HCT116 (cell line): ENCODE measurements around the gene RALGPS1. TPM values are rescaled to one million over a fixed set of nuclear protein-coding genes. Genes with fewer than 3 reads are reported as not detected.

Experiments
- ATAC-seq: fragments of 200-7000 bp; cut with Tn5 transposase; 2 replicates; pipeline ENCODE4 v1.9.1; 2020; ENCODE audit warnings: mild to moderate bottlenecking, moderate library complexity
- BruUV-seq: library from RNA; stranded (reverse); fragments of 400-500 nt; replicated peaks from 2 replicates; lab custom pipeline; 2021; lab: Mats Ljungman, UMichigan
- CTCF ChIA-PET: fragments of 300-600 bp; sonication (Branson Sonifier 250); formaldehyde crosslinking; loops from one replicate; lab custom pipeline; 2021; ENCODE audit warnings: antibody characterized with exemption; lab: Charles Lee
- POLR2A ChIA-PET: fragments of 300-600, 350-600 bp; sonication (Branson Sonifier 250); formaldehyde crosslinking; loops from one replicate; lab custom pipeline; 2021; ENCODE audit warnings: antibody characterized with exemption; lab: Charles Lee
- RAD21 ChIA-PET, 2 experiments: fragments of 300-600 bp; sonication (Branson Sonifier 250); formaldehyde crosslinking; loops; one replicate each; lab custom pipeline; 2023; ENCODE audit warnings: low total read pairs in 2 of 2; ENCODE audit not compliant: uncharacterized antibody in 2 of 2, unreplicated experiment in 2 of 2, low non-redundant PET in 1 of 2; lab: Charles Lee
- DNase-seq: peaks from one replicate; pipeline ENCODE4 v3.0.0-alpha.2; 2010; ENCODE audit warnings: low read depth, low spot score
- H2AFZ ChIP-seq: fragments of 200-600 bp; shearing (Covaris generic), sonication (generic); 2 replicates; pipeline ENCODE4 v1.6.1; 2017; ENCODE audit warnings: low read depth, mixed run types, mixed read lengths, antibody characterized with exemption, low read length; ENCODE audit not compliant: poor library complexity, severe bottlenecking
- H3K27ac ChIP-seq: 2 replicates; pipeline ENCODE4 v1.5.1; 2012; ENCODE audit warnings: low read depth, low read length
- H3K27me3 ChIP-seq: fragments of 200-600 bp; sonication (generic); 2 replicates; pipeline ENCODE4 v1.6.1; 2016; ENCODE audit warnings: mixed run types, low read length, mixed read lengths; ENCODE audit not compliant: insufficient read depth
- H3K36me3 ChIP-seq, 2 experiments: fragments of 200-500 bp in 1 of 2; fragments of 200-600 bp in 1 of 2; sonication (Bioruptor generic) in 1 of 2; sonication (generic) in 1 of 2; 2 replicates each; pipeline versions ENCODE4 v1.5.1 to v1.6.1; 2014 to 2016; ENCODE audit warnings: low read length in 2 of 2, inconsistent platforms in 1 of 2, mixed read lengths in 1 of 2, mixed run types in 1 of 2; ENCODE audit not compliant: insufficient read depth in 2 of 2, control insufficient read depth in 1 of 2
- H3K4me1 ChIP-seq, 2 experiments: fragments of 200-600 bp in 1 of 2; sonication (generic) in 1 of 2; 2 replicates each; pipeline versions ENCODE4 v1.5.1 to v1.6.1; 2012 to 2017; ENCODE audit warnings: low read length in 2 of 2, inconsistent platforms in 1 of 2, mild to moderate bottlenecking in 1 of 2, mixed read lengths in 1 of 2, mixed run types in 1 of 2, moderate library complexity in 1 of 2; ENCODE audit not compliant: insufficient read depth in 2 of 2, control insufficient read depth in 1 of 2
- H3K4me2 ChIP-seq: fragments of 200-600 bp; sonication (generic); 2 replicates; pipeline ENCODE4 v1.6.1; 2017; ENCODE audit warnings: mixed run types, low read length, mixed read lengths
- H3K4me3 ChIP-seq, 2 experiments: fragments of 200-600 bp in 1 of 2; sonication (generic) in 1 of 2; replicated peaks in 1 of 2; 2 replicates each; pipeline ENCODE4 v1.5.1; 2011 to 2016; ENCODE audit warnings: low read length in 2 of 2, control low read depth in 1 of 2, low read depth in 1 of 2, mild to moderate bottlenecking in 1 of 2, mixed read lengths in 1 of 2, mixed run types in 1 of 2
- H3K79me2 ChIP-seq: fragments of 200-600 bp; sonication (generic); 2 replicates; pipeline ENCODE4 v1.6.1; 2017; ENCODE audit warnings: mild to moderate bottlenecking, mixed run types, low read length, moderate library complexity, mixed read lengths; ENCODE audit not compliant: insufficient read depth
- H3K9ac ChIP-seq: fragments of 200-600 bp; sonication (generic); 2 replicates; pipeline ENCODE4 v1.6.1; 2016; ENCODE audit warnings: low read length, mixed read lengths
- H3K9me2 ChIP-seq: fragments of 200-600 bp; sonication (generic), shearing (Covaris generic); 2 replicates; pipeline ENCODE4 v1.6.1; 2017; ENCODE audit warnings: mixed run types, mild to moderate bottlenecking, moderate library complexity; ENCODE audit not compliant: insufficient read depth
- H3K9me3 ChIP-seq, 2 experiments: fragments of 200-500 bp in 1 of 2; fragments of 200-600 bp in 1 of 2; sonication (Bioruptor generic) in 1 of 2; sonication (generic) in 1 of 2; 2 replicates each; pipeline ENCODE4 v1.6.1; 2014 to 2017; ENCODE audit warnings: low read length in 2 of 2, mixed read lengths in 2 of 2, inconsistent platforms in 1 of 2, low read depth in 1 of 2, mild to moderate bottlenecking in 1 of 2, mixed run types in 1 of 2, moderate library complexity in 1 of 2; ENCODE audit not compliant: control insufficient read depth in 1 of 2, insufficient read depth in 1 of 2
- H4K20me1 ChIP-seq: fragments of 200-600 bp; sonication (generic), shearing (Covaris generic); 2 replicates; pipeline ENCODE4 v1.6.1; 2017; ENCODE audit warnings: mixed run types, mild to moderate bottlenecking, moderate library complexity; ENCODE audit not compliant: insufficient read depth
- CEBPB ChIP-seq: IDR thresholded peaks from 2 replicates; pipeline ENCODE4 v1.6.1; 2012; ENCODE audit warnings: low read depth
- EGR1 ChIP-seq: IDR thresholded peaks from 2 replicates; pipeline ENCODE4 v1.6.1; 2012; ENCODE audit warnings: low read depth
- ELF1 ChIP-seq: IDR thresholded peaks from 2 replicates; pipeline ENCODE4 v1.6.1; 2012; ENCODE audit warnings: low read depth, borderline replicate concordance
- EZH2 ChIP-seq: fragments of 200-600 bp; sonication (generic); IDR thresholded peaks from 2 replicates; pipeline ENCODE4 v1.6.1; 2017; ENCODE audit warnings: antibody characterized with exemption, mixed run types
- EZH2phosphoT487 ChIP-seq: fragments of 200-600 bp; IDR thresholded peaks from 2 replicates; pipeline ENCODE4 v1.6.1; 2018; ENCODE audit warnings: antibody characterized with exemption, borderline replicate concordance
- FOSL1 ChIP-seq: IDR thresholded peaks from 2 replicates; pipeline ENCODE4 v1.6.1; 2012; ENCODE audit warnings: low read depth
- JUND ChIP-seq: IDR thresholded peaks from 2 replicates; pipeline ENCODE4 v1.6.1; 2012
- SIN3A ChIP-seq: IDR thresholded peaks from 2 replicates; pipeline ENCODE4 v1.6.1; 2012; ENCODE audit warnings: low read depth
- SRF ChIP-seq: IDR thresholded peaks from 2 replicates; pipeline ENCODE4 v1.6.1; 2012; ENCODE audit warnings: low read depth
- TCF7L2 ChIP-seq: IDR thresholded peaks from 2 replicates; pipeline ENCODE4 v1.7.0; 2011; ENCODE audit warnings: borderline replicate concordance, inconsistent platforms; ENCODE audit not compliant: insufficient read depth, insufficient read length; ENCODE audit errors: extremely low read depth
- ZFX ChIP-seq: fragments of 450-650 bp; IDR thresholded peaks from 2 replicates; pipeline ENCODE4 v1.6.1; 2017
- ZNF274 ChIP-seq: fragments of 200-500 bp; sonication (Bioruptor generic); IDR thresholded peaks from 2 replicates; pipeline ENCODE4 v1.6.1; 2014; ENCODE audit warnings: mild to moderate bottlenecking, low read depth, low read length, inconsistent platforms
- intact Hi-C: fragments of 100-400 bp; cut with micrococcal nuclease; formaldehyde crosslinking; loops from 2 replicates; pipeline ENCODE4 v1.10.0; 2022
- total RNA-seq: library from RNA; stranded (reverse); gene quantifications from one replicate; pipeline ENCODE4 v1.2.1, GENCODE V29; 2021; ENCODE audit not compliant: unreplicated experiment
- TF ChIP-seq, protein P1 (sequence below), 3 experiments: fragments of 200-600 bp in 1 of 3; sonication (generic) in 1 of 3; IDR thresholded peaks in 2 of 3; conservative IDR thresholded peaks in 1 of 3; 2 replicates each; pipeline ENCODE4 v1.5.1; 2012 to 2017; ENCODE audit warnings: low read depth in 2 of 3, low read length in 2 of 3, antibody characterized with exemption in 1 of 3, borderline replicate concordance in 1 of 3, control low read depth in 1 of 3, mild to moderate bottlenecking in 1 of 3, mixed read lengths in 1 of 3, mixed run types in 1 of 3, moderate library complexity in 1 of 3; ENCODE audit not compliant: insufficient read depth in 1 of 3

RALGPS1 gene
- total RNA-seq, 1 experiment from 2014 or later, result 7.6 TPM

DNA sequence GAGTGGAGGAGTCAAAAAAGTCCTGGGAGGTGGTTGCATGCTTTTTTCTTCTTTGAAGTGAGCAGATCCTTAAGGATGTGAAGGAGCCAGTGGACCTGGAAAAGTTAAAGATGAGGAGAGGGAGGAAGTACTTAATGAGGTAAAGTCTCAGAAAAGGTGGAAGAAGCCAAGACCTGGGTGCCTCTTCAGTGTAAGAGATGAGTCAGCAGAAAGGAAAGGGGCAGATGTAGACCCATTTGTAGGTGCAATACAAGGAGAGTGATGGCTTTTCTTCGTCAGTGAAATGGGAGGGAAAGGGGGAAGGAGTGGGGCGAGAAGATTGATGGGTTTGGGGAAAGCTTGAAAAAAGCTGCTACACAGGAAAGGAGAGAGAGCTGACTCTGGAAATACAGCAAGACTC is 124.9 kb downstream of the RALGPS1 start:
- ATAC-seq (no peak), DNase-seq (no peak)
- Histone ChIP-seq H3K4me3 (no peak overlapping the region), H3K4me1 (no peaks in the 10 kb centered on the region), H3K9me2 (no peaks in the 10 kb centered on the region), H4K20me1 (no peaks in the 10 kb centered on the region), H3K79me2 (no peaks in the 10 kb centered on the region), H3K9ac (no peak overlapping the region), H3K4me2 (no peak overlapping the region), H3K27ac (no peak overlapping the region), H2AFZ (no peak overlapping the region), H3K9me3 (no peaks in the 10 kb centered on the region), H3K27me3 (no peaks in the 10 kb centered on the region), H3K36me3 (no peaks in the 10 kb centered on the region)
- CTCF ChIA-PET, result no interaction called here
- intact Hi-C loops, result no loop called here
- BruUV-seq, result no TSS peak
- RAD21 ChIA-PET, result no interaction called here
- POLR2A ChIA-PET, result no interaction called here
- TF ChIP-seq CEBPB, result no peak
- no peak for TF ChIP-seq SRF
- TF ChIP-seq TCF7L2, result no peak
- no peak for TF ChIP-seq EZH2
- no peak for TF ChIP-seq EGR1
- TF ChIP-seq, protein P1, sequence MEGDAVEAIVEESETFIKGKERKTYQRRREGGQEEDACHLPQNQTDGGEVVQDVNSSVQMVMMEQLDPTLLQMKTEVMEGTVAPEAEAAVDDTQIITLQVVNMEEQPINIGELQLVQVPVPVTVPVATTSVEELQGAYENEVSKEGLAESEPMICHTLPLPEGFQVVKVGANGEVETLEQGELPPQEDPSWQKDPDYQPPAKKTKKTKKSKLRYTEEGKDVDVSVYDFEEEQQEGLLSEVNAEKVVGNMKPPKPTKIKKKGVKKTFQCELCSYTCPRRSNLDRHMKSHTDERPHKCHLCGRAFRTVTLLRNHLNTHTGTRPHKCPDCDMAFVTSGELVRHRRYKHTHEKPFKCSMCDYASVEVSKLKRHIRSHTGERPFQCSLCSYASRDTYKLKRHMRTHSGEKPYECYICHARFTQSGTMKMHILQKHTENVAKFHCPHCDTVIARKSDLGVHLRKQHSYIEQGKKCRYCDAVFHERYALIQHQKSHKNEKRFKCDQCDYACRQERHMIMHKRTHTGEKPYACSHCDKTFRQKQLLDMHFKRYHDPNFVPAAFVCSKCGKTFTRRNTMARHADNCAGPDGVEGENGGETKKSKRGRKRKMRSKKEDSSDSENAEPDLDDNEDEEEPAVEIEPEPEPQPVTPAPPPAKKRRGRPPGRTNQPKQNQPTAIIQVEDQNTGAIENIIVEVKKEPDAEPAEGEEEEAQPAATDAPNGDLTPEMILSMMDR (IDR thresholded peaks at IDR 0.05 in 2 of 3, conservative IDR thresholded peaks at IDR 0.05 in 1 of 3; ENCODE audit: borderline replicate concordance in 1 of 3, insufficient read depth in 1 of 3, low read depth in 2 of 3, low read length in 2 of 3), result no peak
- TF ChIP-seq ELF1, result no peak
- no peak for TF ChIP-seq FOSL1
- no peak for TF ChIP-seq EZH2phosphoT487
- TF ChIP-seq SIN3A, result no peak
- no peak for TF ChIP-seq ZNF274
- TF ChIP-seq JUND, result no peak
- no peak for TF ChIP-seq ZFX
